HepG2 (cell line): ENCODE measurements around the gene NEDD4L. TPM values are rescaled to one million over a fixed set of nuclear protein-coding genes. Genes with fewer than 3 reads are reported as not detected.

ENCODE experiments used
- ATAC-seq: fragments of 200-7000 bp; cut with Tn5 transposase; 3 replicates; pipeline ENCODE4 v1.9.1; 2020; ENCODE audit warnings: mild to moderate bottlenecking, moderate library complexity
- BruUV-seq: library from RNA; stranded (reverse); fragments of 400-500 nt; replicated peaks from 2 replicates; lab custom pipeline; 2021; lab: Mats Ljungman, UMichigan
- CTCF ChIA-PET: fragments of 300-600 bp; formaldehyde crosslinking; extraction: SDS; loops from one replicate; lab custom pipeline; 2021; ENCODE audit warnings: low total read pairs, inconsistent platforms, low intra/inter-chr PET ratio; lab: Yijun Ruan, JAX
- POLR2A ChIA-PET: fragments of 350-600 bp; sonication (Branson Sonifier 250); formaldehyde crosslinking; loops from one replicate; lab custom pipeline; 2020; ENCODE audit warnings: antibody characterized with exemption, inconsistent platforms; lab: Yijun Ruan, JAX
- DNase-seq: peaks from one replicate; pipeline ENCODE4 v3.0.0-alpha.2; 2015; ENCODE audit warnings: low spot score
- FAIRE-seq: peaks from 3 replicates; lab custom pipeline; 2011; peaks lifted over from hg19 to GRCh38; lab: Jason Lieb, UNC
- H2AFZ ChIP-seq: one replicate; pipeline ENCODE4 v1.6.1; 2011; ENCODE audit warnings: low read length, inconsistent platforms
- H3K27ac ChIP-seq: fragments of 300-600 bp; 3 replicates; pipeline ENCODE4 v1.8.0; 2011; ENCODE audit warnings: mixed run types, mild to moderate bottlenecking, mixed read lengths, low read length, inconsistent platforms; ENCODE audit not compliant: insufficient read depth; ENCODE audit errors: extremely low read length
- H3K27me3 ChIP-seq, 2 experiments: fragments of 200-600 bp in 1 of 2; 2 replicates in 1 of 2; 3 replicates in 1 of 2; pipeline versions ENCODE4 v1.6.0 to v1.8.0; 2011; ENCODE audit warnings: low read length in 2 of 2, mild to moderate bottlenecking in 2 of 2, moderate library complexity in 2 of 2, inconsistent platforms in 1 of 2; ENCODE audit not compliant: insufficient read depth in 2 of 2, control insufficient read depth in 1 of 2
- H3K36me3 ChIP-seq, 2 experiments: fragments of 200-600 bp in 1 of 2; replicated peaks in 1 of 2; 2 replicates in 1 of 2; 3 replicates in 1 of 2; pipeline versions ENCODE4 v1.5.1 to v1.8.0; 2011; ENCODE audit warnings: low read length in 2 of 2, inconsistent platforms in 1 of 2; ENCODE audit not compliant: insufficient read depth in 2 of 2, control insufficient read depth in 1 of 2
- H3K4me1 ChIP-seq: 2 replicates; pipeline ENCODE4 v1.5.1; 2012; ENCODE audit warnings: low read length, inconsistent platforms; ENCODE audit not compliant: insufficient read depth
- H3K4me2 ChIP-seq: 2 replicates; pipeline ENCODE4 v1.6.0; 2011; ENCODE audit warnings: low read depth, low read length, inconsistent platforms
- H3K4me3 ChIP-seq, 3 experiments: fragments of 200-600 bp in 1 of 3; sonication (generic), shearing (Covaris generic) in 1 of 3; replicated peaks in 1 of 3; 2 replicates each; pipeline ENCODE4 v1.5.1; 2011 to 2016; ENCODE audit warnings: low read length in 3 of 3, inconsistent platforms in 2 of 3, low read depth in 2 of 3, mild to moderate bottlenecking in 2 of 3, control low read depth in 1 of 3, mixed read lengths in 1 of 3; ENCODE audit not compliant: insufficient read depth in 1 of 3
- H3K79me2 ChIP-seq: one replicate; pipeline ENCODE4 v1.6.1; 2011; ENCODE audit warnings: low read length, inconsistent platforms; ENCODE audit not compliant: insufficient read depth
- H3K9ac ChIP-seq: 2 replicates; pipeline ENCODE4 v1.6.0; 2011; ENCODE audit warnings: mild to moderate bottlenecking, low read depth, low read length, inconsistent platforms; ENCODE audit not compliant: insufficient read depth
- H3K9me3 ChIP-seq: 2 replicates; pipeline ENCODE4 v1.5.1; 2012; ENCODE audit warnings: mild to moderate bottlenecking, low read length
- H4K20me1 ChIP-seq: 2 replicates; pipeline ENCODE4 v1.6.0; 2011; ENCODE audit warnings: inconsistent platforms, mild to moderate bottlenecking, low read length, moderate library complexity; ENCODE audit not compliant: insufficient read depth
- ATM ChIP-seq: fragments of 450-650 bp; IDR thresholded peaks from 2 replicates; pipeline ENCODE4 v1.7.1; 2017; ENCODE audit warnings: mild to moderate bottlenecking, borderline replicate concordance
- CHD2 ChIP-seq: IDR thresholded peaks from 2 replicates; pipeline ENCODE4 v1.6.1; 2011; ENCODE audit warnings: low read depth, low read length, improper control_type of control experiment
- ZC3H13 ChIP-seq: sonication (generic); formaldehyde crosslinking; IDR thresholded peaks from 2 replicates; pipeline ENCODE4 v1.8.1; 2023; ENCODE audit warnings: mild to moderate bottlenecking, missing genetic modification reagents, moderate library complexity
- ZNF333 ChIP-seq: sonication (generic); formaldehyde crosslinking; IDR thresholded peaks from 2 replicates; pipeline ENCODE4 v1.4.0; 2020; ENCODE audit warnings: mild to moderate bottlenecking, missing genetic modification reagents, borderline replicate concordance
- WGBS: methylation state at CpG from one replicate; pipeline ENCODE4 v1.1.6; 2017; ENCODE audit warnings: low lambda C conversion rate; 5-methylcytosine and 5-hydroxymethylcytosine counted together
- in situ Hi-C: cut with HindIII; loops from 2 replicates; pipeline ENCODE4 v1.10.0; 2017; ENCODE audit warnings: low pct_unique_long_range_greater_than_20kb; ENCODE audit not compliant: extremely low pct_ligation_motif_present
- intact Hi-C: fragments of 100-400 bp; cut with micrococcal nuclease; formaldehyde crosslinking; loops from one replicate; pipeline ENCODE4 v1.10.0; 2022; ENCODE audit not compliant: unreplicated experiment
- polyA plus RNA-seq, 8 experiments: library from polyadenylated mRNA; depleted of rRNA in 3 of 8; stranded (reverse) in 7 of 8; unstranded in 1 of 8; fragments of >200 nt; fragmentation: Illumina TruSeq in 4 of 8; extraction: Trizol in 4 of 8; gene quantifications; 2 replicates each; pipeline versions ENCODE4 v1.2.1 to v1.2.3, GENCODE V29; 2011 to 2016; ENCODE audit warnings: low read depth in 4 of 8, missing spikeins in 1 of 8, mixed read lengths in 1 of 8; ENCODE audit not compliant: insufficient read depth in 1 of 8
- total RNA-seq, 5 experiments: library from RNA; depleted of rRNA; stranded (reverse); fragments of >200 nt; fragmentation: Illumina TruSeq; extraction: Trizol; gene quantifications; 2 replicates each; pipeline ENCODE4 v1.2.3, GENCODE V29; 2016; ENCODE audit warnings: low read depth in 1 of 5

NEDD4L gene
- total and polyA plus RNA-seq, 2 of the 13 experiments (the other 11 are each of a cell fraction or from before 2014, with no cell fraction given): 168 to 390 TPM

- H3K79me2 ChIP-seq: no peaks in the 10 kb centered on the region
- no peak overlapping the region for H3K27ac ChIP-seq
- no peak overlapping the region for H3K4me2 ChIP-seq
- no peak overlapping the region for H3K4me3 ChIP-seq
- H3K9me3 ChIP-seq: no peaks in the 10 kb centered on the region
- BruUV-seq: no TSS peak
- FAIRE-seq (no peak), DNase-seq (no peak)
- no peaks in the 10 kb centered on the region for H4K20me1 ChIP-seq
- H3K9ac ChIP-seq: no peak overlapping the region
- H2AFZ ChIP-seq: no peak overlapping the region
- CTCF ChIA-PET: no interaction called here
- peaks cover 26% of the 10 kb centered on the region for H3K4me1 ChIP-seq
- POLR2A ChIA-PET: interaction anchor here (0.8 to 2.4 kb wide), 4 partner anchors 9 to 409 kb away, joined by 3 to 11 read pairs (median 4); no protein-coding TSS in a partner anchor
- TF ChIP-seq ATM: no peak
- TF ChIP-seq, all 625 proteins: peak for 0
- no peaks in the 10 kb centered on the region for H3K36me3 ChIP-seq
- intact Hi-C loops: no loop called here
- in situ Hi-C loops: loop anchor here (25.0 kb wide), 1 partner anchor 657 kb away; the partner anchor contains the start of gene MALT1
- 93% methylated on average over 2 of the region's 2 CpGs for WGBS
- no peaks in the 10 kb centered on the region for H3K27me3 ChIP-seq
- ATAC-seq: no peak
These were observed 39.0 kb upstream of the NEDD4L start for GRCh38 chr18:58005011-58005410.

DNA sequence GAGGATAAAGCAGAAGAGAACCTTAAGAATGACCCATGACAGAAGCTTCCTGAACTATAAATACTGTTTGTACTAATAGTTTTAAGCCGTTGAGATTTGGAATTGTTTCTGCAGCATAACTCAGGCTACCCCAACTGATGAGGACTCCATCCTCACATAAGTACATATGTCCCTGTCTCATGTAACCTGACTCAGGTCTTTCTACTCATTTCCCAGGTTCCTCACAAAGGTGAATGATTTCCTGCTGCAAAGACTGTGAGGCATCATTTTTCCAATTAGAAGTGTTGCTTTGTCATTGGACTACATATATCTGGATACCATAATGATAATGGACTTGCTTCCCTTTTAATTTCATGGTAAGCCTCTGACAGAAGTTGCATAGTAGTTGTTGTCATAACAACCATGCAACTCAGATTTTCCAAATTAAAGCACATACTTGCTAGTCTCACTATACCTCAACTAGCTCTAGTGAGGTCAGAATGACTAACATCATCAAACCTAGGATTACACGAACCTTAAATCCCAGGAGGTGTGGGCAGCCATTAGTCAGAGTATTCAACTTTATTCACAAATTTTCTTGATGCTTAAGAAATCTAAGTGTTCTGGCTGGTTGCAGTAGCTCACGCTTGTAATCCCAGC is 38.0 kb upstream of the NEDD4L start:
- H3K4me3 ChIP-seq: no peak overlapping the region
- intact Hi-C loops: no loop called here
- no peaks in the 10 kb centered on the region for H3K27me3 ChIP-seq
- no peaks in the 10 kb centered on the region for H3K79me2 ChIP-seq
- 80% methylated on average over 3 of the region's 3 CpGs for WGBS
- H4K20me1 ChIP-seq: no peaks in the 10 kb centered on the region
- DNase-seq: no peak
- no TSS peak for BruUV-seq
- no peaks in the 10 kb centered on the region for H3K36me3 ChIP-seq
- H3K4me1 ChIP-seq: peaks cover 36% of the 10 kb centered on the region
- ChIA-PET CTCF (no interaction called here), POLR2A (interaction anchor here (2.4 kb wide), 1 partner anchor 401 kb away, joined by 6 read pairs; no protein-coding TSS in a partner anchor)
- in situ Hi-C loops: loop anchor here (25.0 kb wide), 1 partner anchor 656 kb away; the partner anchor contains the start of gene MALT1
- no peak for ATAC-seq
- H3K9me3 ChIP-seq: no peaks in the 10 kb centered on the region
- no peak overlapping the region for H3K27ac ChIP-seq
- H3K4me2 ChIP-seq: no peak overlapping the region
- H3K9ac ChIP-seq: no peak overlapping the region
- no peak for FAIRE-seq
- TF ChIP-seq ZNF333 (CRISPR knock-in tag): no peak
- TF ChIP-seq CHD2: no peak
- no peak for TF ChIP-seq ZC3H13 (CRISPR knock-in tag)
- H2AFZ ChIP-seq: no peak overlapping the region
